ENCODE results near the gene SPTBN1.

Gene SPTBN1

GRCh38 chr2:54455131-54455562 is 980 bp upstream of the SPTBN1 start:
- TF ChIP-seq CTCF (IDR thresholded peaks at IDR 0.05; ENCODE audit: extremely low read depth, insufficient read depth, missing control alignments), result no peak
- no peak for DNase-seq (ENCODE audit: low spot score)
- in situ Hi-C loops (cut with MboI; ENCODE audit: low pct_unique_long_range_greater_than_20kb, low sequenced_read_pairs, unreplicated experiment), result no loop called here

DNA sequence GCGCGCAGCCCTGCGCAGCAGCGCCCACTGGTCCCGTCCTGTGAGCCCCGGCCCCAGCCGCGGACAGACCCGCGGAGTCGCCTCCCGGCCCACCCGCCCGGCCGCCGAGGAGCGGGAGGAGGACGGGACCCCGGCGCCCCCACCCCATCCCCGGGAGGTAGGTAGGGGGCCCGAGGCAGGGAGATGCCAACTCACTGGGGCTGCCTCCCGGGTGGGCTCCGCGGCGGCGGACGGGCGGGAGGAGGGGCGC is 160 bp downstream of the SPTBN1 start:
- in situ Hi-C loops (cut with MboI; ENCODE audit: low pct_unique_long_range_greater_than_20kb, low sequenced_read_pairs, unreplicated experiment), result no loop called here
- no peak for TF ChIP-seq CTCF (IDR thresholded peaks at IDR 0.05; ENCODE audit: extremely low read depth, insufficient read depth, missing control alignments)
- no peak for DNase-seq (ENCODE audit: low spot score)

GRCh38 chr2:54456612-54457322 is 640 bp downstream of the SPTBN1 start:
- no peak for TF ChIP-seq CTCF (IDR thresholded peaks at IDR 0.05; ENCODE audit: extremely low read depth, insufficient read depth, missing control alignments)
- DNase-seq (ENCODE audit: low spot score), result peak; percentile 61
- in situ Hi-C loops (cut with MboI; ENCODE audit: low pct_unique_long_range_greater_than_20kb, low sequenced_read_pairs, unreplicated experiment), result no loop called here

DNA sequence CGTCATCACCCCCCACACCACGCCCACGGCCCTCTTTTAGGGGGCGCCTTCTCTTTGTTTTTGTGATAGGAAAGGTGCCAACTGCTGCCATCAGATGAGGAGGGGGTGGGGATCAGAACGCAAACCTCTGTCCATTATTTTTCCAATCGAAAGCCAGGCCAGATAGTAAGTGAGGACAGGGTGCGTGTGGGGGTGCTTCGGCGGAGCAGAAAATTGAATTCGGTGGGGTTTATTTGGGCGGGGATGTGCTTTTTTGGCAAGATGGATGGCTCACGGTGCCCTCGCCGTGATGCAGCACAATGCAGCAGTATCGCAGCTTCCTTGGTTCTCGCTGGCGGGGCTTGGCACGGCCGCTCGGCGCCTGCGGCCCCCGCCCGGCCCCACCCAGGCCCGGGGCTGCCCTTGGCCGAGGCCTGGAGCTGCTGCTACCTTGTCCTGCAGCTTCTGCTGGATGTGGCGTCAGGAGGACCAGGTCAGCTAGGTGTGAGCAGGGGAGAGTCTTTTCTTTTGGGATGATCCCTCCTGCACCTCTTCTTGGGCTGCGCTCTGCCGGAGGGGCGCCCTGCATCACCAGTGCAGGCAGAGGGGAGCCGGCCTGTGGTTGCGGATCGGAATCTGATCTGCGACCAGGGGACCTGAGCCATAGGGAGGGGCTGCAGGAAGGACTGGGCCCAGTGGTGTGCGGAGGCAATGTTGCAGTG is 1.3 kb downstream of the SPTBN1 start:
- peak; percentile 44 for DNase-seq (ENCODE audit: low spot score)
- TF ChIP-seq CTCF (IDR thresholded peaks at IDR 0.05; ENCODE audit: extremely low read depth, insufficient read depth, missing control alignments), result no peak
- in situ Hi-C loops (cut with MboI; ENCODE audit: low pct_unique_long_range_greater_than_20kb, low sequenced_read_pairs, unreplicated experiment), result no loop called here

DNA sequence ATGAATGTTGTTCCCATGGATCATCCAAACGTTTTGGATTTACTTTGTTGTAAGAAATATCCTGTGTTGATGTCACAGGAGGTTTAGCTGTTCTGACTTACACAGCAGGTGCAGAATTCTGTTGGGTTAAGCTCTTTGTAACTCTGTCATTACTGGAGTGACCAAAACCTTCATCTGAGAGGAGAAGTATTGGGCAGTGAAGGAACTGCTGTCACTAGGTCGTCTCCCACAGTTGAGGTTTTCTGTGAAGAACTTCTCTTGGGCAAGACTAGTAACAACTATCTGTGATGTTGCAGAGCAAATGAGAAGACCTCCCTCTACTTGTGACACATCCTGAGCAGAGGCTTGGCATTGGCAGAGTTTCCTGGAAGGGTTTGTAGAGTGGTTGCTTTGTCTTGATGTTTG is 2.9 kb downstream of the SPTBN1 start:
- no peak for DNase-seq (ENCODE audit: low spot score)

GRCh38 chr2:54461261-54461660 is 5.1 kb downstream of the SPTBN1 start:
- DNase-seq (ENCODE audit: low spot score), result no peak
- no peak for TF ChIP-seq CTCF (IDR thresholded peaks at IDR 0.05; ENCODE audit: extremely low read depth, insufficient read depth, missing control alignments)
- in situ Hi-C loops (cut with MboI; ENCODE audit: low pct_unique_long_range_greater_than_20kb, low sequenced_read_pairs, unreplicated experiment), result no loop called here

More for the DNA sequence above, 2.9 kb downstream of the SPTBN1 start:
- no peak for TF ChIP-seq CTCF (IDR thresholded peaks at IDR 0.05; ENCODE audit: extremely low read depth, insufficient read depth, missing control alignments)
- in situ Hi-C loops (cut with MboI; ENCODE audit: low pct_unique_long_range_greater_than_20kb, low sequenced_read_pairs, unreplicated experiment), result no loop called here

Data from GM13977 (cell line).